ENCODE results near the gene GAA. TPM values are rescaled to one million over a fixed set of nuclear protein-coding genes. Genes with fewer than 3 reads are reported as not detected.

GAA gene
- total RNA-seq, 2 donors from 2014 or later = 167 to 217 TPM

DNA sequence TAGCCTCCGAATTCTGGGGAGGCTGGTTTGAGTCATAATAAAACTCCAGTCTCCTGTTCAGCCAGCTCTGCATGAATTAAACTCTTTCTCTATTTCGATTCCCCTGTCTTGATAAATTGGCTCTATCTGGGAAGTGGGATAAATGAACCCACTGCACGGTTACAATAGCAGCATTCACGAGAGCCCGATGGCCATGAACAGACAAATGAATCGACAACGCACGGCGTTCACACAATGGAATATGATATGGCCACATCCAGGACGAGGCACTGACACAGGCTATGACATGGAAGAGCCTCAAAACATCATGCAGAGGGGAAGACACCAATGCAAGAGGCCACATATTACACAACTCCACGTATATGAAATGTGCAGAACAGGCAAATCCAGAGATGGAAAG, 62.8 kb downstream of the GAA start:
- H3K4me3 ChIP-seq = no peak overlapping the region
- TF ChIP-seq POLR2AphosphoS5 (IDR thresholded peaks at IDR 0.05) (no peak), POLR2A (IDR thresholded peaks at IDR 0.05) (no peak)
- TF ChIP-seq, protein P1, sequence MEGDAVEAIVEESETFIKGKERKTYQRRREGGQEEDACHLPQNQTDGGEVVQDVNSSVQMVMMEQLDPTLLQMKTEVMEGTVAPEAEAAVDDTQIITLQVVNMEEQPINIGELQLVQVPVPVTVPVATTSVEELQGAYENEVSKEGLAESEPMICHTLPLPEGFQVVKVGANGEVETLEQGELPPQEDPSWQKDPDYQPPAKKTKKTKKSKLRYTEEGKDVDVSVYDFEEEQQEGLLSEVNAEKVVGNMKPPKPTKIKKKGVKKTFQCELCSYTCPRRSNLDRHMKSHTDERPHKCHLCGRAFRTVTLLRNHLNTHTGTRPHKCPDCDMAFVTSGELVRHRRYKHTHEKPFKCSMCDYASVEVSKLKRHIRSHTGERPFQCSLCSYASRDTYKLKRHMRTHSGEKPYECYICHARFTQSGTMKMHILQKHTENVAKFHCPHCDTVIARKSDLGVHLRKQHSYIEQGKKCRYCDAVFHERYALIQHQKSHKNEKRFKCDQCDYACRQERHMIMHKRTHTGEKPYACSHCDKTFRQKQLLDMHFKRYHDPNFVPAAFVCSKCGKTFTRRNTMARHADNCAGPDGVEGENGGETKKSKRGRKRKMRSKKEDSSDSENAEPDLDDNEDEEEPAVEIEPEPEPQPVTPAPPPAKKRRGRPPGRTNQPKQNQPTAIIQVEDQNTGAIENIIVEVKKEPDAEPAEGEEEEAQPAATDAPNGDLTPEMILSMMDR (IDR thresholded peaks at IDR 0.05) = no peak
- no peak overlapping the region for H3K27ac ChIP-seq
- H3K36me3 ChIP-seq = no peaks in the 10 kb centered on the region
- no peak for DNase-seq (ENCODE audit: low spot score)
- no peaks in the 10 kb centered on the region for H3K4me1 ChIP-seq (replicated peaks)
- 83% methylated on average over 11 of the region's 11 CpGs for WGBS
- intact Hi-C loops (cut with DNase I) = no loop called here
- H3K9me3 ChIP-seq = no peaks in the 10 kb centered on the region
- no peaks in the 10 kb centered on the region for H3K27me3 ChIP-seq (replicated peaks; ENCODE audit: insufficient read depth)

DNA sequence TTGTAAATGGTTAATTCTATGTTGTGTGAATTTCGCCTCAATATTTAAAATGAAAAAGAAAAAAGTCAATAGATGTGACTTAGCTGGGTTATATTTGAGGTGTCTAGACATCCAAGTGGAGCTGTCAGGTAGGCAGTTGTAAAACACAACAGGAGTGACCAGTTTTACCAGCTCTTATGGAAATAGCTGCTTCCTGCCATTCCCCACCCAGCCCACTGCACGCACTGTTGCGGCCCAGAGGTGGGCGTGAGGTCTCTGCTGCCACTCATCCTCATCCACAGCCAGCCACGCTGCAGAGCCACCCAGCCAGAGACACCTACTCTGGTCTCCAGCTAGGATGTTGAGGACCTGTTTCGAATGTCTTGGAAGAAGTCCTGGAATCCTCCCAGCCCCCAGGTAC, 65.1 kb downstream of the GAA start:
- 72% methylated on average over 6 of the region's 6 CpGs for WGBS
- no peak overlapping the region for H3K27ac ChIP-seq
- TF ChIP-seq POLR2A (IDR thresholded peaks at IDR 0.05) (no peak), POLR2AphosphoS5 (IDR thresholded peaks at IDR 0.05) (peak; percentile 16)
- no peaks in the 10 kb centered on the region for H3K36me3 ChIP-seq
- no peak overlapping the region for H3K4me3 ChIP-seq
- intact Hi-C loops (cut with DNase I) = no loop called here
- no peak for DNase-seq (ENCODE audit: low spot score)
- H3K27me3 ChIP-seq (replicated peaks; ENCODE audit: insufficient read depth) = no peaks in the 10 kb centered on the region
- no peaks in the 10 kb centered on the region for H3K9me3 ChIP-seq
- H3K4me1 ChIP-seq (replicated peaks) = no peaks in the 10 kb centered on the region

GRCh38 chr17:80168371-80168770, 67.0 kb downstream of the GAA start:
- intact Hi-C loops (cut with DNase I) = no loop called here

DNA sequence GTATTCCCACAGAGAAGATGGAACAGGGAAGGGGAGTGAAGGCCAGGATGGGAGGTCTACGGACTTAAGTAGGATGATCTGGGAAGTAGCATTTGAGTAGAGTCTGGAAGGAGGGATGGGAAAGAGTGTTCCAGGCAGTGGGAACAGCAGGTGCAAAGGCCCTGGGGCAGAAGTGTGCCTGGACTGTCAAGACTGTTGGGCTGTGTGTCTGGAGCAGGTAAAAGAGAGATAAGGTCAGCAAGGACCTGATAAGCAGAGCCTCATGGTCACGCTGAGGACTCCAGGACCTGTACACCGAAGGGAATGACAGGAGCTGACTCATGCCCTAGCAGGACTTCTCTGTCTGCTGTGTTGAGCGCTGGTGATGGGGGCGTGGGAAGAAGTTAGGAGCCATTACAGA, 67.7 kb downstream of the GAA start:
- no peak for DNase-seq (ENCODE audit: low spot score)
- TF ChIP-seq POLR2AphosphoS5 (IDR thresholded peaks at IDR 0.05) = no peak
- TF ChIP-seq, protein P1 (IDR thresholded peaks at IDR 0.05) = no peak
- TF ChIP-seq POLR2A (IDR thresholded peaks at IDR 0.05) = no peak
- Histone ChIP-seq H3K36me3 (no peaks in the 10 kb centered on the region), H3K4me1 (replicated peaks) (no peaks in the 10 kb centered on the region), H3K9me3 (no peaks in the 10 kb centered on the region), H3K4me3 (no peak overlapping the region), H3K27ac (no peak overlapping the region), H3K27me3 (replicated peaks; ENCODE audit: insufficient read depth) (no peaks in the 10 kb centered on the region)
- WGBS = 94% methylated on average over 5 of the region's 5 CpGs
- intact Hi-C loops (cut with DNase I) = no loop called here

More at GRCh38 chr17:80168371-80168770, 67.0 kb downstream of the GAA start:
- H3K27me3 ChIP-seq (replicated peaks; ENCODE audit: insufficient read depth) = no peaks in the 10 kb centered on the region
- H3K4me1 ChIP-seq (replicated peaks) = no peaks in the 10 kb centered on the region
- H3K9me3 ChIP-seq = no peaks in the 10 kb centered on the region
- WGBS = 72% methylated on average over 5 of the region's 5 CpGs
- H3K27ac ChIP-seq = no peak overlapping the region
- no peak overlapping the region for H3K4me3 ChIP-seq
- TF ChIP-seq POLR2AphosphoS5 (IDR thresholded peaks at IDR 0.05) (no peak), POLR2A (IDR thresholded peaks at IDR 0.05) (no peak)
- TF ChIP-seq, protein P1 (IDR thresholded peaks at IDR 0.05) = no peak
- DNase-seq (ENCODE audit: low spot score) = no peak
- H3K36me3 ChIP-seq = no peaks in the 10 kb centered on the region

MicroRNAs encoded within 50 kb of the gene (microRNA counts, 767-probe panel; counts per million panel counts)
- 431 to 659 counts per million in 2 donors for microRNA hsa-miR-1268b

Small RNA genes lying within 50 kb of the gene (microRNA-seq; reads per million reads assigned to microRNA genes)
- gene MIR1268B = not detected

Small RNA genes lying within 50 kb of the gene (small RNA-seq; reads per million reads assigned to genes)
- gene AC087741.2 (0 reads per million in 2 donors), gene MIR1268B (0 reads per million in 2 donors)

Other genes with a start within 250 kb of the GAA start
- gene TBC1D16, start 65.7 kb upstream of the GAA start, total RNA-seq = 10 to 100 TPM; 29.1 to 41.9 TPM
- 10 to 100 TPM; 11.8 to 19.7 TPM for gene CCDC40, start 64.9 kb upstream of the GAA start, total RNA-seq
- gene EIF4A3, start 45.5 kb downstream of the GAA start, total RNA-seq = 10 to 100 TPM; 69.7 to 72.9 TPM
- 10 to 100 TPM; 10.2 to 27.3 TPM for gene CARD14, start 68.4 kb downstream of the GAA start, total RNA-seq
- 10 to 100 TPM; 41.2 to 95.7 TPM for gene SGSH, start 118.8 kb downstream of the GAA start, total RNA-seq
- gene SLC26A11, start 118.8 kb downstream of the GAA start, total RNA-seq = 10 to 100 TPM; 16.9 to 32.4 TPM
- 100 to 1,000 TPM in 1 of 2 donors, 10 to 100 TPM in 1; 57.7 to 112 TPM for gene RNF213, start 159.3 kb downstream of the GAA start, total RNA-seq